ENCODE results near the gene LYZL1. TPM values are rescaled to one million over a fixed set of nuclear protein-coding genes. Genes with fewer than 3 reads are reported as not detected.

The LYZL1 gene
- total and polyA plus RNA-seq, 2 of the 8 experiments (the other 6 are each of a cell fraction or from before 2014, with no cell fraction given), result not detected

GRCh38 chr10:29285624-29286051 is 3.2 kb upstream of the LYZL1 start:
- Histone ChIP-seq H4K20me1 (replicated peaks in 1 of 2; ENCODE audit: control insufficient read depth in 1 of 2, insufficient read depth in 2 of 2, low read length in 2 of 2) (no peaks in the 10 kb centered on the region), H3K4ac (replicated peaks; ENCODE audit: insufficient read length, low read depth, low read length) (no peak overlapping the region), H4K91ac (replicated peaks; ENCODE audit: insufficient read length, low read length) (no peak overlapping the region), H3K56ac (replicated peaks; ENCODE audit: insufficient read length, low read depth, low read length) (no peak overlapping the region), H3K18ac (ENCODE audit: extremely low read depth, low read length) (no peak overlapping the region), H3K23ac (ENCODE audit: insufficient read length) (no peak overlapping the region), H3K9me3 (ENCODE audit: insufficient read depth in 2 of 2, low read depth in 1 of 2, low read length in 1 of 2) (no peaks in the 10 kb centered on the region; a peak in 1 of 4 replicates), H3K27me3 (replicated peaks in 1 of 4; ENCODE audit: control insufficient read depth in 3 of 4, extremely low read depth in 1 of 4, insufficient read depth in 3 of 4, low read length in 3 of 4) (no peaks in the 10 kb centered on the region), H2BK15ac (ENCODE audit: low read length) (no peak overlapping the region), H2BK12ac (ENCODE audit: low read depth, low read length) (no peak overlapping the region), H3K79me2 (ENCODE audit: control insufficient read depth in 1 of 2, insufficient read depth in 2 of 2, low read length in 2 of 2) (no peaks in the 10 kb centered on the region), H4K5ac (ENCODE audit: insufficient read length, low read depth, low read length) (no peak overlapping the region), H2BK120ac (replicated peaks; ENCODE audit: low read depth, low read length) (no peak overlapping the region), H3K36me3 (ENCODE audit: control insufficient read depth in 2 of 4, insufficient read depth in 4 of 4, low read length in 3 of 4) (no peaks in the 10 kb centered on the region), H3K4me1 (replicated peaks in 1 of 4; ENCODE audit: control insufficient read depth in 3 of 4, insufficient read depth in 4 of 4, low read length in 3 of 4) (no peaks in the 10 kb centered on the region), H3K79me1 (ENCODE audit: low read depth, low read length) (no peaks in the 10 kb centered on the region), H2AFZ (ENCODE audit: low read length) (no peak overlapping the region), H4K8ac (ENCODE audit: extremely low read depth, insufficient read depth, low read length) (no peak overlapping the region), H3K23me2 (ENCODE audit: low read depth, low read length) (no peaks in the 10 kb centered on the region), H3K14ac (ENCODE audit: insufficient read length) (no peak overlapping the region), H3K27ac (ENCODE audit: low read depth, low read length) (no peak overlapping the region), H3K4me2 (ENCODE audit: insufficient read depth in 1 of 2, low read depth in 2 of 2, low read length in 2 of 2) (no peak overlapping the region), H3K9ac (replicated peaks in 1 of 4; ENCODE audit: extremely low read depth in 1 of 4, low read depth in 3 of 4, low read length in 3 of 4) (no peak overlapping the region), H2BK20ac (ENCODE audit: low read length) (no peak overlapping the region), H2BK5ac (ENCODE audit: low read depth, low read length) (no peak overlapping the region), H2AK5ac (ENCODE audit: low read depth, low read length) (no peak overlapping the region), H3K4me3 (ENCODE audit: extremely low read depth in 1 of 4, insufficient read depth in 2 of 4, low read depth in 3 of 4, low read length in 4 of 4) (no peak overlapping the region)
- DNase-seq (ENCODE audit: low read depth in 1 of 2, low spot score in 2 of 2), result no peak
- ChIA-PET POLR2A (ENCODE audit: partially characterized antibody) (no interaction called here), CTCF (ENCODE audit: partially characterized antibody) (interaction anchor here (1.0 to 1.1 kb wide), 2 partner anchors 11 to 46 kb away, joined by 3 read pairs; no protein-coding TSS in a partner anchor)
- 78% methylated on average over 4 of the region's 4 CpGs; no CpG with 5 or more reads in 1 of the 2 experiments for WGBS, 2 experiments (ENCODE audit: extremely low coverage in 1 of 2, insufficient coverage in 1 of 2, insufficient read length in 1 of 2, insufficient replicate concordance in 2 of 2, low coverage in 1 of 2, low lambda C conversion rate in 2 of 2, missing lambda C conversion rate in 1 of 2)
- no peak for FAIRE-seq
- TF ChIP-seq ZNF274 (IDR thresholded peaks at IDR 0.05; ENCODE audit: borderline replicate concordance, extremely low read depth, low read length), result no peak
- TF ChIP-seq BACH1 (IDR thresholded peaks at IDR 0.05; ENCODE audit: low read length), result no peak
- no peak for TF ChIP-seq RFX5 (IDR thresholded peaks at IDR 0.05; ENCODE audit: borderline replicate concordance, low read depth, low read length)
- TF ChIP-seq SRF (IDR thresholded peaks at IDR 0.05; ENCODE audit: low read depth, low read length), result no peak
- TF ChIP-seq FOSL1 (IDR thresholded peaks at IDR 0.05; ENCODE audit: insufficient read depth, low read depth, low read length), result no peak
- no peak for TF ChIP-seq GTF2F1 (IDR thresholded peaks at IDR 0.05; ENCODE audit: borderline replicate concordance, low read depth, low read length)
- TF ChIP-seq KDM4A (IDR thresholded peaks at IDR 0.05; ENCODE audit: low read depth, low read length, severe bottlenecking), result no peak
- TF ChIP-seq CTCF (IDR thresholded peaks at IDR 0.05; ENCODE audit: control extremely low read depth in 1 of 3, insufficient read depth in 1 of 3, low read depth in 1 of 3, low read length in 3 of 3), result no peak
- no peak for TF ChIP-seq CBX5 (IDR thresholded peaks at IDR 0.05; ENCODE audit: low read depth, low read length)
- TF ChIP-seq TAF7 (optimal IDR thresholded peaks at IDR 0.05; ENCODE audit: borderline replicate concordance, low read depth, low read length), result no peak
- TF ChIP-seq SUZ12 (IDR thresholded peaks at IDR 0.05; ENCODE audit: low read length), result no peak
- TF ChIP-seq POU5F1 (IDR thresholded peaks at IDR 0.05; ENCODE audit: low read depth, low read length), result no peak

Measured in H1 (cell line).